ENCODE results near the gene ANKRD12. TPM values are rescaled to one million over a fixed set of nuclear protein-coding genes. Genes with fewer than 3 reads are reported as not detected.
A peak's percentile ranks its signal among the peaks of the same experiment; 100 is the strongest.

The ANKRD12 gene
- total RNA-seq, 1 donor from 2014 or later, result 53.3 TPM

DNA sequence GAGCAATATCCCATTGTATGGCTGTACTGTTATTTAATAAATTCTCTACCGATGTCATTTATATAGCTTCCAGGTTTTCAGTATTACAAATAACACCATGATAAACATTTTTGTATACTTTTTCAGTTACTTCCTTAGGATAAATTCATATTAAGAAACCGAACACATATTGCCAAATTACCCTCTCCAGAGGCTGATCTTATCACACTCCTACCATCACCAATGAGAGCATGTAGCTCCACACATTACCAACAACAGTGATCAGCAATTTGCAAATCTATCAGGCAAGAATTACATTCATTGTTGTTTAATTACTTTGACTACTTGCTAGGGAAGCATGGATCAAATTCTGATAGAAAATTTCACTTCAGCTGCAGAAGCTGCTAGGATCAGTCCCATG lies 39.9 kb upstream of the ANKRD12 start:
- H3K9me3 Mint-ChIP-seq (ENCODE audit: low read depth), result no peaks in the 10 kb centered on the region
- no peak overlapping the region for H3K27ac Mint-ChIP-seq
- no peak for DNase-seq (ENCODE audit: low spot score, unreplicated experiment)
- no peak overlapping the region for H3K4me3 Mint-ChIP-seq (ENCODE audit: low read depth)
- no peaks in the 10 kb centered on the region for H3K27me3 Mint-ChIP-seq
- H3K4me1 Mint-ChIP-seq (ENCODE audit: low read depth), result peaks cover 17% of the 10 kb centered on the region
- TF ChIP-seq, protein P1, sequence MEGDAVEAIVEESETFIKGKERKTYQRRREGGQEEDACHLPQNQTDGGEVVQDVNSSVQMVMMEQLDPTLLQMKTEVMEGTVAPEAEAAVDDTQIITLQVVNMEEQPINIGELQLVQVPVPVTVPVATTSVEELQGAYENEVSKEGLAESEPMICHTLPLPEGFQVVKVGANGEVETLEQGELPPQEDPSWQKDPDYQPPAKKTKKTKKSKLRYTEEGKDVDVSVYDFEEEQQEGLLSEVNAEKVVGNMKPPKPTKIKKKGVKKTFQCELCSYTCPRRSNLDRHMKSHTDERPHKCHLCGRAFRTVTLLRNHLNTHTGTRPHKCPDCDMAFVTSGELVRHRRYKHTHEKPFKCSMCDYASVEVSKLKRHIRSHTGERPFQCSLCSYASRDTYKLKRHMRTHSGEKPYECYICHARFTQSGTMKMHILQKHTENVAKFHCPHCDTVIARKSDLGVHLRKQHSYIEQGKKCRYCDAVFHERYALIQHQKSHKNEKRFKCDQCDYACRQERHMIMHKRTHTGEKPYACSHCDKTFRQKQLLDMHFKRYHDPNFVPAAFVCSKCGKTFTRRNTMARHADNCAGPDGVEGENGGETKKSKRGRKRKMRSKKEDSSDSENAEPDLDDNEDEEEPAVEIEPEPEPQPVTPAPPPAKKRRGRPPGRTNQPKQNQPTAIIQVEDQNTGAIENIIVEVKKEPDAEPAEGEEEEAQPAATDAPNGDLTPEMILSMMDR (IDR thresholded peaks at IDR 0.05; ENCODE audit: unreplicated experiment), result no peak
- H3K36me3 Mint-ChIP-seq (ENCODE audit: insufficient read depth), result no peaks in the 10 kb centered on the region

DNA sequence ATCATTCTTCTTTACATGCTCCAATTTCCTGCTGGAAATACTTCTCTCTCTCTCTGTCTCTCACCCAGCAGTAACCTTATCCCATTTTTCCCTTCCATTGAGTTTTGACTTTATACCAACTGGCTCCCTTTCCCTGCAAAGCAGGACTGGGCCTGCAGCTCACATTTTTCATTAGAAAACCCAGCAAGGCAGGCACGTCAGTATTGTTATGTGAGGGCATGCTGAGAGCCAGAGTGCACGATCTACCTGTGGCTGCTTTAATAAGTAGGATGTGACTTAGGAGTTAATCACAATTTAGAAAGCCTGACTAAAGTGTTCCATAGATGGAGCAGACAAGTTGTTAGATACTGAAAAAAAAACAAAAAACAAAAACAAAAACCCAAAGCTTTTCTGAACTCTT lies 39.2 kb upstream of the ANKRD12 start:
- no peak for DNase-seq (ENCODE audit: low spot score, unreplicated experiment)
- no peak overlapping the region for H3K4me3 Mint-ChIP-seq (ENCODE audit: low read depth)
- H3K36me3 Mint-ChIP-seq (ENCODE audit: insufficient read depth), result no peaks in the 10 kb centered on the region
- H3K9me3 Mint-ChIP-seq (ENCODE audit: low read depth), result no peaks in the 10 kb centered on the region
- TF ChIP-seq, protein P1 (IDR thresholded peaks at IDR 0.05; ENCODE audit: unreplicated experiment), result no peak
- H3K27ac Mint-ChIP-seq, result no peak overlapping the region
- H3K27me3 Mint-ChIP-seq, result no peaks in the 10 kb centered on the region
- peaks cover 20% of the 10 kb centered on the region for H3K4me1 Mint-ChIP-seq (ENCODE audit: low read depth)

DNA sequence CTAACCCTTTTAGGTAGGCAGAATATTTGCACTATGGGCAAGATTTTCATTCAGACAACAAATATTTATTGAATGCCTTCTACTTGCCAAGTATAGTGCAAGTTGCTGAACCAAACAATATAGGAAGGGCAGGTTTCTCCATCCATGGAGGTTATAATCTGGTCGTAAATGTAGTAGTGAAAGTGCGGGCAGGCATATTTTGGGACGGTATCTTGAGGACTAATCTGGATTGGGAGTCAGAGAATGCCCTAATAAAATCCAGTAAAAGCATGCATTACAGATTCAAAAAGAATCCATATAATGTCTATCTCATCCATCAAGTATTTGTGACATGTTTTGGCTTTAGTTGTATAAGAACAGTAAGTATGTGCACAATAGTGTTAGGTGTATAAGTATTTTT lies 35.8 kb upstream of the ANKRD12 start:
- TF ChIP-seq, protein P1 (IDR thresholded peaks at IDR 0.05; ENCODE audit: unreplicated experiment), result no peak
- Mint-ChIP-seq H3K4me3 (ENCODE audit: low read depth) (peak overlapping the region; percentile 40), H3K9me3 (ENCODE audit: low read depth) (no peaks in the 10 kb centered on the region)

DNA sequence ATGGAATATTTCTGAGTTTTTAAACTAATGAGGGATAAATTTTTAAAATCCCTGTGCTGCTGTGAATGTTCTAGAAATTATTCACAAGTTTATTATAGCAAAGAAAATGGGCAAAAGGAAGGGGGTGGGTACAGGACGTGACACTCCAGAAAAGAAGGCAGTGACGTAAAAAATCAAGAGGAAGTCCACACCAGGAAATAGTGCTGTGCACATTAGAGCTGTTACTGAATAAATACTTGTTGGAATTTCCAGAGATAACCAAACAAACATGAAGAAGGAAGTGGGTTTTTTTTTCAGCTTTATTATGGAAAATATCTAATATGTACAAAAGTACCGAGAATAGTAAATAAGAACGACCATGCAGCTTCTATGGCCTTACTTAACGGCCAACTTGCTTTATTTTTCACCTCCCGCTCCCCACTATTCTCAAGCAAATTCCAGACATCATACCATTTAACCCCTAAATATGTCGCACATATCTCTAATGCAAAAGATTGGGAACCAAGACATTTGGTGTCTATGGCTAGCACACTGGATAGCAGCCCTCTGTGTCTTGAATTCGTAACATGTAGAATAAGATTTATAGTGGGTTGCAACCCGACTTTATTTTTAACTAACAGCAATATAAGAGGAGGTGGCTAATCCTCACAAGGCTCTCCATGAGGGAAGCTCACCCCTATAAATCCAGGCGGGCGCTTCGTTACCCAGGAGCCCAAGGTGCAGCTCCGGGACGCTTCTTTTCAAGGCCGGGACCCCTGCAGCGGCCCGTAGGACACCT lies 34.7 kb upstream of the ANKRD12 start:
- Mint-ChIP-seq H3K4me1 (ENCODE audit: low read depth) (peaks cover 42% of the 10 kb centered on the region), H3K27me3 (no peaks in the 10 kb centered on the region), H3K36me3 (ENCODE audit: insufficient read depth) (no peaks in the 10 kb centered on the region), H3K9me3 (ENCODE audit: low read depth) (no peaks in the 10 kb centered on the region), H3K4me3 (ENCODE audit: low read depth) (peak overlapping the region; percentile 86), H3K27ac (peak overlapping the region; percentile 93)
- TF ChIP-seq, protein P1 (IDR thresholded peaks at IDR 0.05; ENCODE audit: unreplicated experiment), result no peak
- DNase-seq (ENCODE audit: low spot score, unreplicated experiment), result no peak

More for the DNA sequence above, 35.8 kb upstream of the ANKRD12 start:
- Mint-ChIP-seq H3K27me3 (no peaks in the 10 kb centered on the region), H3K4me1 (ENCODE audit: low read depth) (peaks cover 32% of the 10 kb centered on the region), H3K36me3 (ENCODE audit: insufficient read depth) (no peaks in the 10 kb centered on the region), H3K27ac (no peak overlapping the region)
- no peak for DNase-seq (ENCODE audit: low spot score, unreplicated experiment)

DNA sequence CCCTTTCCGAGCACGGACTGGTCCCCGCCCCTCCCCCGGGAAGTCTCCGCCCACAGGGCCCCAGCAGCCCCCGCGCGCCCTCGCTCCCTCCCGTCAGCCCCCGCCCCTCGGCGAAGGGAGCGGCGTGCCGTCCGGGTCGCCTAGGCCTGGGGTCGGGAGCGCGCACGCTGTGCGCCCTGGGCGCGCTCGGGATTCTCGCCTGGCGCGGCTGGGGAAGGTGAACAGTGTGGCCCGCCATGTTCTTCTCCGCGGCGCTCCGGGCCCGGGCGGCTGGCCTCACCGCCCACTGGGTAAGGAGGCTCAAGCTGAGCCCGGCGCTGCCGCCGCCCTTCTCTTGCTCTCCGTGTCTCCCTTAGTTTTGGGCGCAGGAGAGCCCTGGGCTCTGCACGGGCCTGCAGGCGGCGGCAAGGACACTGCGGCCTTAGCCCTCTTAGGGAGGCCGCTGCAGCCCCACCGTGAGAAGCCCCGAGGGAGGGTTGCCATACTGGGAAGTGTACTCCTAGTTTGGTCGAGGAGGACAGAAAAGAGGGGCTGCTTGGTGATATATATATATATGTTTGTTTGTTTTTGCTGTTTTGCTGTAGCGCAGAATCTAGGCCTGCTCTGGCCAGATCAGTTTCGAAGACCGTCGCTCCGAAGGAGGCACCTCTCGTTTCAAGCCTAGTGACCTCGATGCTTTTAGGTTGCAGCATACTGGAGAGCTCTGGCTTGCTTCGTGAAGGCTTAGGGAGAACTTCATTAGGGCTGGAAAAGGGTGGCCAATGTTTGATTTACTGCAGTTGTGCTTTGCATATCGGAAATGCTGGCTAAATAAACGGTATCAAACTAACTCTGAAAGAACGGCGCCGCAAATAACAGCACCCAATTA lies 33.8 kb upstream of the ANKRD12 start, which contains the start of gene NDUFV2:
TSS of gene NDUFV2 (plus strand) at position 192 of the 868 bp plus-strand sequence. CDS start at position 237, 45 bp downstream.
- peak; percentile 94 for DNase-seq (ENCODE audit: low spot score, unreplicated experiment)
- Mint-ChIP-seq H3K4me3 (ENCODE audit: low read depth) (peak within 1 kb of the TSS; percentile 86), H3K36me3 (ENCODE audit: insufficient read depth) (no peaks in the 10 kb centered on the region), H3K27ac (peak within 1 kb of the TSS; percentile 96), H3K9me3 (ENCODE audit: low read depth) (no peaks in the 10 kb centered on the region), H3K4me1 (ENCODE audit: low read depth) (peaks cover 50% of the 10 kb centered on the region), H3K27me3 (no peaks in the 10 kb centered on the region)
- TF ChIP-seq, protein P1 (IDR thresholded peaks at IDR 0.05; ENCODE audit: unreplicated experiment), result no peak

All from progenitor cell of endocrine pancreas (in vitro differentiated cells).